ENCODE results near the gene SYTL2. TPM values are rescaled to one million over a fixed set of nuclear protein-coding genes. Genes with fewer than 3 reads are reported as not detected.

SYTL2 gene
- total and polyA plus RNA-seq, 2 experiments from 2014 or later, result 3.4 to 7.2 TPM

DNA sequence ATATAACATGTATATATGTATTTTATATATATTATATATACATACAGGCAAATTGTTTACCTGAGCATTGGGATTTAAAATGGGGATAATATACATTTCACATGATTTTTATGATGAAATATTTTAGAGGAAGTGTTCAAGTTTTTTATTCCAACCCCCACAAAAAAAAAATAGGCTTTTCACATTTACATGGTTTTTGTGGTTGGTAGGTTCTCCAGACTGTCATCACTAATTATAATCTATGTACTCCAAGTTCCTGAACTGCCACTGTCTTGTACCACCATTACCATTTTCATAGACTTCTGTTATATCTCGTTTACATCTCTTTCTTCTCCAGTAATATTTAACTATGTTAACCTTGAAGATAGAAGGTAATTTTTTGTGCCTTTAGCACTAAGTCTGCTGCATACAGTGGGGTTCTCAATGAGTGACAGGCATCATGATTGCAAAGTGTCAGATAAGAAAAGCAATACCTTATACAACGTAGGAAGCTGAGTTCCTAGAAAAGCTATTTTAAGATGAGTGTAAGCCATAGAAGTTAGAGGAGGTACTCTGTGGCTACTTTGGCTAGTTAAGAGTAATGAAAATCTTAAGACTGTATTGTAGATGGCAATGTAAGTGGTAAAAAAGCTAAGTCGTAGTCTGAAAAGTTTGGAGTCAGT lies 158.0 kb downstream of the SYTL2 start:
- no peak overlapping the region for H3K27ac Mint-ChIP-seq

More for the DNA sequence above, 158.0 kb downstream of the SYTL2 start:
- peaks cover 18% of the 10 kb centered on the region for H3K79me2 ChIP-seq (replicated peaks; ENCODE audit: insufficient read depth)
- no peaks in the 10 kb centered on the region for H3F3A ChIP-seq (replicated peaks; ENCODE audit: low read depth)
- no peak for TF ChIP-seq EZH2 (IDR thresholded peaks at IDR 0.05; ENCODE audit: low read depth, unreplicated experiment)
- TF ChIP-seq, protein P1, sequence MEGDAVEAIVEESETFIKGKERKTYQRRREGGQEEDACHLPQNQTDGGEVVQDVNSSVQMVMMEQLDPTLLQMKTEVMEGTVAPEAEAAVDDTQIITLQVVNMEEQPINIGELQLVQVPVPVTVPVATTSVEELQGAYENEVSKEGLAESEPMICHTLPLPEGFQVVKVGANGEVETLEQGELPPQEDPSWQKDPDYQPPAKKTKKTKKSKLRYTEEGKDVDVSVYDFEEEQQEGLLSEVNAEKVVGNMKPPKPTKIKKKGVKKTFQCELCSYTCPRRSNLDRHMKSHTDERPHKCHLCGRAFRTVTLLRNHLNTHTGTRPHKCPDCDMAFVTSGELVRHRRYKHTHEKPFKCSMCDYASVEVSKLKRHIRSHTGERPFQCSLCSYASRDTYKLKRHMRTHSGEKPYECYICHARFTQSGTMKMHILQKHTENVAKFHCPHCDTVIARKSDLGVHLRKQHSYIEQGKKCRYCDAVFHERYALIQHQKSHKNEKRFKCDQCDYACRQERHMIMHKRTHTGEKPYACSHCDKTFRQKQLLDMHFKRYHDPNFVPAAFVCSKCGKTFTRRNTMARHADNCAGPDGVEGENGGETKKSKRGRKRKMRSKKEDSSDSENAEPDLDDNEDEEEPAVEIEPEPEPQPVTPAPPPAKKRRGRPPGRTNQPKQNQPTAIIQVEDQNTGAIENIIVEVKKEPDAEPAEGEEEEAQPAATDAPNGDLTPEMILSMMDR (conservative IDR thresholded peaks at IDR 0.05; ENCODE audit: low read depth in 2 of 2), result no peak
- TF ChIP-seq NANOG (IDR thresholded peaks at IDR 0.05; ENCODE audit: borderline replicate concordance), result no peak
- no peak for TF ChIP-seq ZNF331 (CRISPR knock-in tag; IDR thresholded peaks at IDR 0.05; ENCODE audit: low read depth)
- TF ChIP-seq, protein P2, sequence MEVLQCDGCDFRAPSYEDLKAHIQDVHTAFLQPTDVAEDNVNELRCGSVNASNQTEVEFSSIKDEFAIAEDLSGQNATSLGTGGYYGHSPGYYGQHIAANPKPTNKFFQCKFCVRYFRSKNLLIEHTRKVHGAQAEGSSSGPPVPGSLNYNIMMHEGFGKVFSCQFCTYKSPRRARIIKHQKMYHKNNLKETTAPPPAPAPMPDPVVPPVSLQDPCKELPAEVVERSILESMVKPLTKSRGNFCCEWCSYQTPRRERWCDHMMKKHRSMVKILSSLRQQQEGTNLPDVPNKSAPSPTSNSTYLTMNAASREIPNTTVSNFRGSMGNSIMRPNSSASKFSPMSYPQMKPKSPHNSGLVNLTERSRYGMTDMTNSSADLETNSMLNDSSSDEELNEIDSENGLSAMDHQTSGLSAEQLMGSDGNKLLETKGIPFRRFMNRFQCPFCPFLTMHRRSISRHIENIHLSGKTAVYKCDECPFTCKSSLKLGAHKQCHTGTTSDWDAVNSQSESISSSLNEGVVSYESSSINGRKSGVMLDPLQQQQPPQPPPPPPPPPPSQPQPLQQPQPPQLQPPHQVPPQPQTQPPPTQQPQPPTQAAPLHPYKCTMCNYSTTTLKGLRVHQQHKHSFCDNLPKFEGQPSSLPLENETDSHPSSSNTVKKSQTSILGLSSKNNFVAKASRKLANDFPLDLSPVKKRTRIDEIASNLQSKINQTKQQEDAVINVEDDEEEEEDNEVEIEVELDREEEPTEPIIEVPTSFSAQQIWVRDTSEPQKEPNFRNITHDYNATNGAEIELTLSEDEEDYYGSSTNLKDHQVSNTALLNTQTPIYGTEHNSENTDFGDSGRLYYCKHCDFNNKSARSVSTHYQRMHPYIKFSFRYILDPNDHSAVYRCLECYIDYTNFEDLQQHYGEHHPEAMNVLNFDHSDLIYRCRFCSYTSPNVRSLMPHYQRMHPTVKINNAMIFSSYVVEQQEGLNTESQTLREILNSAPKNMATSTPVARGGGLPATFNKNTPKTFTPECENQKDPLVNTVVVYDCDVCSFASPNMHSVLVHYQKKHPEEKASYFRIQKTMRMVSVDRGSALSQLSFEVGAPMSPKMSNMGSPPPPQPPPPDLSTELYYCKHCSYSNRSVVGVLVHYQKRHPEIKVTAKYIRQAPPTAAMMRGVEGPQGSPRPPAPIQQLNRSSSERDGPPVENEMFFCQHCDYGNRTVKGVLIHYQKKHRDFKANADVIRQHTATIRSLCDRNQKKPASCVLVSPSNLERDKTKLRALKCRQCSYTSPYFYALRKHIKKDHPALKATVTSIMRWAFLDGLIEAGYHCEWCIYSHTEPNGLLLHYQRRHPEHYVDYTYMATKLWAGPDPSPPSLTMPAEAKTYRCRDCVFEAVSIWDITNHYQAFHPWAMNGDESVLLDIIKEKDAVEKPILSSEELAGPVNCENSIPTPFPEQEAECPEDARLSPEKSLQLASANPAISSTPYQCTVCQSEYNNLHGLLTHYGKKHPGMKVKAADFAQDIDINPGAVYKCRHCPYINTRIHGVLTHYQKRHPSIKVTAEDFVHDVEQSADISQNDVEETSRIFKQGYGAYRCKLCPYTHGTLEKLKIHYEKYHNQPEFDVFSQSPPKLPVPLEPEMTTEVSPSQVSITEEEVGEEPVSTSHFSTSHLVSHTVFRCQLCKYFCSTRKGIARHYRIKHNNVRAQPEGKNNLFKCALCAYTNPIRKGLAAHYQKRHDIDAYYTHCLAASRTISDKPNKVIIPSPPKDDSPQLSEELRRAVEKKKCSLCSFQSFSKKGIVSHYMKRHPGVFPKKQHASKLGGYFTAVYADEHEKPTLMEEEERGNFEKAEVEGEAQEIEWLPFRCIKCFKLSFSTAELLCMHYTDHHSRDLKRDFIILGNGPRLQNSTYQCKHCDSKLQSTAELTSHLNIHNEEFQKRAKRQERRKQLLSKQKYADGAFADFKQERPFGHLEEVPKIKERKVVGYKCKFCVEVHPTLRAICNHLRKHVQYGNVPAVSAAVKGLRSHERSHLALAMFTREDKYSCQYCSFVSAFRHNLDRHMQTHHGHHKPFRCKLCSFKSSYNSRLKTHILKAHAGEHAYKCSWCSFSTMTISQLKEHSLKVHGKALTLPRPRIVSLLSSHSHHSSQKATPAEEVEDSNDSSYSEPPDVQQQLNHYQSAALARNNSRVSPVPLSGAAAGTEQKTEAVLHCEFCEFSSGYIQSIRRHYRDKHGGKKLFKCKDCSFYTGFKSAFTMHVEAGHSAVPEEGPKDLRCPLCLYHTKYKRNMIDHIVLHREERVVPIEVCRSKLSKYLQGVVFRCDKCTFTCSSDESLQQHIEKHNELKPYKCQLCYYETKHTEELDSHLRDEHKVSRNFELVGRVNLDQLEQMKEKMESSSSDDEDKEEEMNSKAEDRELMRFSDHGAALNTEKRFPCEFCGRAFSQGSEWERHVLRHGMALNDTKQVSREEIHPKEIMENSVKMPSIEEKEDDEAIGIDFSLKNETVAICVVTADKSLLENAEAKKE (CRISPR knock-in tag; IDR thresholded peaks at IDR 0.05), result no peak
- no peak for TF ChIP-seq STAT1 (IDR thresholded peaks at IDR 0.05; ENCODE audit: unreplicated experiment)
- no peak for TF ChIP-seq ZNF114 (CRISPR knock-in tag; IDR thresholded peaks at IDR 0.05)
- TF ChIP-seq, protein P3, sequence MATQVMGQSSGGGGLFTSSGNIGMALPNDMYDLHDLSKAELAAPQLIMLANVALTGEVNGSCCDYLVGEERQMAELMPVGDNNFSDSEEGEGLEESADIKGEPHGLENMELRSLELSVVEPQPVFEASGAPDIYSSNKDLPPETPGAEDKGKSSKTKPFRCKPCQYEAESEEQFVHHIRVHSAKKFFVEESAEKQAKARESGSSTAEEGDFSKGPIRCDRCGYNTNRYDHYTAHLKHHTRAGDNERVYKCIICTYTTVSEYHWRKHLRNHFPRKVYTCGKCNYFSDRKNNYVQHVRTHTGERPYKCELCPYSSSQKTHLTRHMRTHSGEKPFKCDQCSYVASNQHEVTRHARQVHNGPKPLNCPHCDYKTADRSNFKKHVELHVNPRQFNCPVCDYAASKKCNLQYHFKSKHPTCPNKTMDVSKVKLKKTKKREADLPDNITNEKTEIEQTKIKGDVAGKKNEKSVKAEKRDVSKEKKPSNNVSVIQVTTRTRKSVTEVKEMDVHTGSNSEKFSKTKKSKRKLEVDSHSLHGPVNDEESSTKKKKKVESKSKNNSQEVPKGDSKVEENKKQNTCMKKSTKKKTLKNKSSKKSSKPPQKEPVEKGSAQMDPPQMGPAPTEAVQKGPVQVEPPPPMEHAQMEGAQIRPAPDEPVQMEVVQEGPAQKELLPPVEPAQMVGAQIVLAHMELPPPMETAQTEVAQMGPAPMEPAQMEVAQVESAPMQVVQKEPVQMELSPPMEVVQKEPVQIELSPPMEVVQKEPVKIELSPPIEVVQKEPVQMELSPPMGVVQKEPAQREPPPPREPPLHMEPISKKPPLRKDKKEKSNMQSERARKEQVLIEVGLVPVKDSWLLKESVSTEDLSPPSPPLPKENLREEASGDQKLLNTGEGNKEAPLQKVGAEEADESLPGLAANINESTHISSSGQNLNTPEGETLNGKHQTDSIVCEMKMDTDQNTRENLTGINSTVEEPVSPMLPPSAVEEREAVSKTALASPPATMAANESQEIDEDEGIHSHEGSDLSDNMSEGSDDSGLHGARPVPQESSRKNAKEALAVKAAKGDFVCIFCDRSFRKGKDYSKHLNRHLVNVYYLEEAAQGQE (IDR thresholded peaks at IDR 0.05; ENCODE audit: unreplicated experiment), result no peak
- no peak for TF ChIP-seq JUNB (IDR thresholded peaks at IDR 0.05; ENCODE audit: unreplicated experiment)
- TF ChIP-seq CREB1 (CRISPR knock-in tag; IDR thresholded peaks at IDR 0.05; ENCODE audit: low read depth), result no peak
- TF ChIP-seq, protein P4, sequence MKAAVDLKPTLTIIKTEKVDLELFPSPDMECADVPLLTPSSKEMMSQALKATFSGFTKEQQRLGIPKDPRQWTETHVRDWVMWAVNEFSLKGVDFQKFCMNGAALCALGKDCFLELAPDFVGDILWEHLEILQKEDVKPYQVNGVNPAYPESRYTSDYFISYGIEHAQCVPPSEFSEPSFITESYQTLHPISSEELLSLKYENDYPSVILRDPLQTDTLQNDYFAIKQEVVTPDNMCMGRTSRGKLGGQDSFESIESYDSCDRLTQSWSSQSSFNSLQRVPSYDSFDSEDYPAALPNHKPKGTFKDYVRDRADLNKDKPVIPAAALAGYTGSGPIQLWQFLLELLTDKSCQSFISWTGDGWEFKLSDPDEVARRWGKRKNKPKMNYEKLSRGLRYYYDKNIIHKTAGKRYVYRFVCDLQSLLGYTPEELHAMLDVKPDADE (IDR thresholded peaks at IDR 0.05), result no peak
- TF ChIP-seq EZH2phosphoT487 (IDR thresholded peaks at IDR 0.05; ENCODE audit: unreplicated experiment), result no peak
- TF ChIP-seq POLR2AphosphoS5 (IDR thresholded peaks at IDR 0.05; ENCODE audit: low read depth), result no peak
- DNase-seq (ENCODE audit: low spot score), result no peak
- no peak for ATAC-seq
- no peak overlapping the region for H3K4me2 ChIP-seq
- H4K20me1 ChIP-seq (replicated peaks; ENCODE audit: insufficient read depth), result 0 out of 2 replicates have a peak, but pooled peaks cover 4% of the 10 kb centered on the region
- H3K4me3 ChIP-seq, result no peak overlapping the region
- Mint-ChIP-seq H3K4me1 (peaks cover 15% of the 10 kb centered on the region), H3K27me3 (ENCODE audit: insufficient read depth, low read depth, poor library complexity) (peaks cover 2% of the 10 kb centered on the region), H3K9me3 (no peaks in the 10 kb centered on the region), H3K36me3 (ENCODE audit: low read depth) (peaks cover 21% of the 10 kb centered on the region; the same call in 2 of the 3 replicates), H3K4me3 (no peak overlapping the region)
- peaks cover 6% of the 10 kb centered on the region for H3K4me1 ChIP-seq (ENCODE audit: insufficient read depth)
- H2AFZ ChIP-seq, result no peak overlapping the region
- no peak overlapping the region for H3K27ac ChIP-seq (ENCODE audit: low read depth)
- H3K36me3 ChIP-seq (ENCODE audit: insufficient read depth), result peaks cover 19% of the 10 kb centered on the region
- H3K9me2 ChIP-seq (ENCODE audit: insufficient read depth), result no peaks in the 10 kb centered on the region
- H3K27me3 ChIP-seq (ENCODE audit: insufficient read depth), result no peaks in the 10 kb centered on the region

Measured in GM23338 (cell line).